HTERT RPE-1 (cell line): ENCODE data around the gene ARHGAP30.
"Not testable (repeated sequence)": the region's sequence is repeated elsewhere in the genome, so short reads cannot be mapped to it uniquely, and the experiment has no call there.

Experiments used
- in situ Hi-C: fragments of 300-500 bp; cut with MboI; formaldehyde crosslinking; loops from 4 replicates; pipeline ENCODE4 v1.14.3; 2020; ENCODE audit warnings: low sequenced_read_pairs

ARHGAP30 gene

DNA sequence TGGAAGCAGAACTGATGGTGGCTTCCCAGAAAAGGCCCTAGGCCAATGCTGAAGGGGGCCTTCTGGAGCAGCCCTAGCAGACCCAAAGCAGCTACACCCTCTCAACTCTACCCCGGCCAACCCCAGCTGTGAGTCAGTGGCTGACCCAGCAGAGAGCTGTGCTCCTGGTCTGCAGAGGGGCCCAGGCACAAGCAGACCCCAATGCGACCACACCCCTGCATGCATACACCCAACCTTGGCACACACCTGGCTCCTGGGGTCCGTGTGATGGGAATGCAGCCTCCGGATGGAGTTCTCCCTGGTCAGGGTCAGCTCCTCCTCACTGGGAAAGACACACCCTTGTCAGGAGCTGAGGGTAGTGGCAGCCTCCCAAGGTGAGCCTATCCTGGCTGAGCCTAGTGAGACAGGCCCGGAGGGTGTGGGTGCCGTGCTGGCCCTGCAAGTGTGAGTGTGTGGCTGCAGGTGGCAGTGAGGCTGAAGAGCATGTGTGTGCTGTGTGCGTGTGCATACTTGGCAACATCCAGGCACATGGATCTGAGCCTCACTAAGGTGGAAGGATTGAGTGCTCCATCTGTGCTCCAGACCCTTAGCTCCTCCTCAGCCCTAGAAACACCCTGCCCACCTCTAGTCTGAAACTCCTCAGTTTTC is 3.9 kb upstream of the ARHGAP30 start:
- in situ Hi-C loops, result no loop called here

DNA sequence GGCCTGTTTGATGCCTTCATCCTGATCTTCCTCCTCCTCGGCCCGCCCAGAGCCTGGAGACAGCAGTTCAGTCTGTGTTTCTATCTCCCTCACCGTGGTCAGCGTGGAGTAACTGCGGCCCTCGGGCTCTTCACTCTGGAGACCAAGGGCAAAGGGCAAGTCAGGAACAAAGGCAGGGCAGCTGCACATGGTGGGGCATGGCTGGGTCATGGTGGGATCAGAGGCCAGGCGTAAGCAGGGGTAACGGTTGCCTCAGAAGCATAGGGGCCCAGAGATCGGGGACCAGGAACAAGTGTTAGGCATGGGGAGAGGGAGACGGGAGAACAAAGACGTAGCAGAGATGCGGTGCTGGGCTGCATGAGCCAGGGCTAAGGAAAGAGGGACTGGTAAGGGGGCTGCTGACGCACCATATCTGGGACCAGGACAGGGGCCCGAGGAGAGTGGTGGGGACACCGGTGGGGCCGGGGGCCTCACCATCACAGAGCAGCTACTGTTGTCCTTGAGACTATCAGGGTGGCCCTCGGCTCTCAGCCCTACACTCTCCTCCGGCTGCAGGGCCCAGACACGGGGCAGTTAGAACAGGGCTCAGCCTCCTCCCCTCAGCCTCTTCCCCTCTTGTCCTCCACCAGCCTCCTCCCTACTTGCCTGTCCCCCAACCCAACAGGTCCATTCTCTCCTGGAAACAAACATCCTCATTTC is 3.2 kb upstream of the ARHGAP30 start:
- in situ Hi-C loops, result no loop called here

DNA sequence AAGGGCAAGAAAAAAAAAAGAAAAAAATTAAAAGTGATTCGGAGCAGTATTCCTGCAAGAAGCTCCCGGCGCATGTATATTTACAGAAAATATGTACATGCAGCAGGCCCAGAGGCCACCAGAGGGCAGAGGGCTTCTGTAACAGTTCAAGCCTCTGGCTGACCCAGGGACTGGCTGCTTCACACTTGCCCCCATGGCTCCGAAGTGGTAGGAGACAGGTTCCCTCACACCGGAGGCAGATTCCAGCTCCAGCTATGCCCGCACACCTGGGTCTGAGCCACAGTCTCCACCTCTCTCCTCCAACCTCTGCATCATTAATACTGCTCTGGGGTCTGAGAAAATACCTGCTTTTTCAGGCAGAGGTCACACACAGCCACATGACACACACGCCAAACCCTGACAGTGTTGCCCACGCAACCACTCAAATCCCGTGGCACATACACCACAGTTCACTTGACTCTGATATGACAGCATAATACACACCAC is 2.2 kb upstream of the ARHGAP30 start:
- in situ Hi-C loops, result no loop called here

DNA sequence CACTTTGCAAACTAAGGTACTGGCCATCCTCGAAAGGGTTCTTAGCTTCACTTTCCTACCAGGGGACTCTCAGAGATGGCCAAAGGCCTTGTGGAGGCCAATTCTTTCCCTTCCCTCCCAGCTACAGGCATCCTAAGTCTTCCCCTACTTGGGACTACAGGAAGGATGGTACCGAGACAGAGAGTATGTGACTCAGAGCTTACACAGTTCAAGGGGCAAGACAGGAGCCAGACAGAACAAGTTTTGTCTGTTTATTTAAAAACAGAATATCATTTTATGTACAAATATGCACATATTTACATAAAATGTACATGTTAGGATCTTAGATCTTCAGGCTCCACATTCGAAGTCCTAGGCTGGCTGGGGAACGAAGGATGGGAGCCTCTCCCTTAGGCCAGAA is 1.1 kb upstream of the ARHGAP30 start:
- in situ Hi-C loops, result no loop called here

DNA sequence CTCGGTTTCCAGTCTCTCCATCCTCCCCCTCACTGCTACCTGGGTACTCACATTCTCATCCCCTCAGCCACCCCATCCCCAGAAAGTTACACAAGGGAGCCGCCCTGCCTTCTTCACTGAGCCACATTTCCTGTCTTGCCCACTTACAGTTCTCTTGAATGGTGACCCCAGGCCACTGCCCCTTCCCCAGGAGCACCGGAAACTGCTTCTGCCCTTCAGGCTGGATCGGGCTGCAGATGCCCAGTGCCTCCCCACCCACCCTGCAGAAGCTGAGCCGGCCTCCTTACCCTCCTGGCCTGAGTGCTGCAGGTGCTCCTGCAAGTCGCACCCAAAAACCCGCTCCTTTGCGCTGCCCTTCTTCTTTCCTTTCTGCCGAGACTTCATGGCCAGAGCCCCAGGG is 450 bp downstream of the ARHGAP30 start:
- in situ Hi-C loops, result no loop called here

DNA sequence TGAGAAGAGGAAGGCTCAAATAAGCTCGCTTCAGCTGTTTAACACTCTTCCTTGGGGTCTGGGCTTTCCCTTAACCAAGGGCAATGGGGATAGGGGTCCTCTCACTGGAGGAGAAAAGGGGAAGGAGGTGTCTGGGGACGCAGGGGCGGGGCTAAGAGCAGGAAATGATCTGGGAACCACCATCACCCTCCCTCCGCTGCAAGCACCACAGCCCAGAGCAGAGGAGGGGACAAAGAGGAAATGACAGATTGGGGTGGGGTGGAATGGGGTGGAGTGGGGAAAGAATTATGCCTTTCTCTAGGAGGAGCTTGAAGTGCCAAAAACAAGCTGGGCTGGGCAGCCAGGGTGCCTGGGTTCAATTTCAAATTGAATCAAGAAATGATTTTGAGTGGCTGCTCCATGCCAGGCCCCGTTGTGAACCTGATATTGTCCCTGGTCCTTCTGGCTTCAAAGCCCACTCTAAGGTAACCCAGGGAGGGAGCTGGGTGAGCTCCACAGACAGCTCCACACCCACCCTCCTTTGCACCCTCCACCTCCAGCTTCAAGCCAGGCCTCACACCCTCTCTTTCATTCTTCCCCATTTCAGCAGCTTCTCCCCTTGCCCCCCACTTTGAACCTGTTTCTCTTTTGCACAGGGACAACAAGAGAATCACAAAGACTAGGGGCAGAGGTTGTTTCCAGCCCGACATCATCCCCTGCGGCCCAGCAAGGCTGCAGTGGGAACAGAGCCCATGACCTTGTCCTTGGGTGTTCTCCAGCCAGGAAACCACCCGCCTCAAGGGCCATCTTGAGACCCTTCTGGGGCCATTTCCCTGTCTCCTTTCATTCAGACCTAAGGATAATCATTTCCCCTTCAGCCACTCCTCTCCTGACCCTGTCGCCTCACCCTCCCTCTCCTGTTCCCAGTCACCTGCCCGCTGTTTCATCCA is 1.1 kb downstream of the ARHGAP30 start:
- in situ Hi-C loops, result no loop called here

DNA sequence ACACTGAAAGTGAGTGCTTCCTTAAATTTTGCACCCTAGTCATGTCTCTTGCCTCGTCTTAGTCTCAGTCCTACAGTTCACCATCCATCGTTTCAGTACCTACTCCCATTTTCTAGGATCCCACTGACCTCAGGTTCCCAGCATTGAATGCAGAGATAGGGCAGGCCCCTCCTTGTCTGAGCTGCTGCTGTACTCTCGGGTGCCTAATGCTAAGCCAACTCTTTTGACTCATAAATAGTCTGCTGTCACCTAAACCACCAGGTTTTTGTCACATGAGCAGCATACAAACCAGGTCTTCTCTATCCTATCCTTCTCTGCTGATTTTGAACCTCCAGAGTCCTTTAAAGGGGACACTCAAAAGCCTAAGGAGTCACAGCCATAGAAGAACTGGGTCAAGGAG is 3.0 kb downstream of the ARHGAP30 start:
- in situ Hi-C loops, result no loop called here

DNA sequence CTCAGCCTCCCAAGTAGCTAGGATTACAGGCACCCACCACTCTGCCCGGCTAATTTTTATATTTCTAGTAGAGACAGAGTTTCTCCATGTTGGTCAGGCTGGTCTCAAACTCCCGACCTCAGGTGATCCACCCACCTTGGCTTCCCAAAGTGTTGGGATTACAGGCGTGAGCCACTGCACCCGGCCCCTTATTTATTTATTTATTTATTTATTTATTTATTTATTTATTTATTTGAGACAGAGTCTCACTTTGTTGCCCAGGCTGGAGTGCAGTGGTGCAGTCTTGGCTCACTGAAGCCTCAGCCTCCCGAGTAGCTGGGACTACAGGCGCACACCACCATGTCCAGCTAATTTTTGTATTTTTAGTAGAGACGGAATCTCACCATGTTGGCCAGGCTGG is 4.0 kb downstream of the ARHGAP30 start:
- in situ Hi-C loops, result not testable (repeated sequence)

DNA sequence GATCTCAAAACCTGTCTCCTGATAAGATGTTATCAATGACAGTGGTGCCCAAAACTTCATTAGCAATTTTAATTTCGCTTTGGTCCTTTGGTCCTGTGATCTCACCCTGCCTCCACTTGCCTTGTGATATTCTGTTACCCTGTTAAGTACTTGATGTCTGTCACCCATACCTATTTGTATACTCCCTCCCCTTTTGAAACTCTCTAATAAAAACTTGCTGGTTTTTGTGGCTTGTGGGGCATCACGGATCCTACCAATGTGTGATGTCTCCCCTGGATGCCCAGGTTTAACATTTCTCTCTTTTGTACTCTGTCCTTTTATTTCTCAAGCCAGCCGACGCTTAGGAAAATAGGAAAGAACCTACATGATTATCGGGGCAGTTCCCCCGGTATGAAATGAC is 5.8 kb downstream of the ARHGAP30 start:
- in situ Hi-C loops, result not testable (repeated sequence)

DNA sequence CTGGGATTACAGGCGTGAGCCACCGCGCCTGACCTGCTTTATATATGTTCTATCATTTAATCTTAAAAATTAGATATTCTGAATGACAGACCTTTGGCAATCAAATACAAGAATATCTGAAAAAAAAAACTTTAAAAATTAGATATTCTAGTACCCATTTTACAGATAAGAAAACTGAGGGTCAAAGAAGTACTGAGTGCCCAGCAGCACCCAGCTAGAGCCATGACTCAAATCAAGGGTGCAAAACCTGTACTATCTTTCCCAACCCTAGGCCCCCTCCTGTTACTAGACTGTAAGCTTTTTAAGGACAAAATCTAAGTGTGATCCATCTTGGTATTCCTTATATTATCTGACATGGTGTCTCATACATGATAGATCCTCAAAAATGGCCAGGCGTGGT is 8.3 kb downstream of the ARHGAP30 start:
- in situ Hi-C loops, result no loop called here

DNA sequence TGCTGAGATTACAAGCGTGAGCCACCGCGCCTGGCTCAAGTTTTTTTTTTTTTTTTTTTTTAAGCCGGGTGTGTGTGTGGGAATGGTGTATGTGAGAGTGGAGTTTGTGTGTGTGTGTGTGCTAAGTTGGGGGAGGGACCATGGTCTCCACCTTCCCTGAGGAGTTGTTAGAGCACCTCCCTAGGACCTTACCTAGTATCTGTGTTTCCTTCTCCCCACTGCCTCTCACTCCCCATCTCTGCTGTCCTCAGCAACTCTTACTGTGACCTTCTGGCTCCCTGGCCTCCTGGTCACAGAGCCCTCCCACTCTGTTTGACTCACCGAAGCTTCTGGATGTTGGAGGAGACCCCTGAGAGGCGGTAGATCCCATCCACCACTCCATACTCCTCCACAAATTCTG is 10.4 kb downstream of the ARHGAP30 start:
- in situ Hi-C loops, result no loop called here

DNA sequence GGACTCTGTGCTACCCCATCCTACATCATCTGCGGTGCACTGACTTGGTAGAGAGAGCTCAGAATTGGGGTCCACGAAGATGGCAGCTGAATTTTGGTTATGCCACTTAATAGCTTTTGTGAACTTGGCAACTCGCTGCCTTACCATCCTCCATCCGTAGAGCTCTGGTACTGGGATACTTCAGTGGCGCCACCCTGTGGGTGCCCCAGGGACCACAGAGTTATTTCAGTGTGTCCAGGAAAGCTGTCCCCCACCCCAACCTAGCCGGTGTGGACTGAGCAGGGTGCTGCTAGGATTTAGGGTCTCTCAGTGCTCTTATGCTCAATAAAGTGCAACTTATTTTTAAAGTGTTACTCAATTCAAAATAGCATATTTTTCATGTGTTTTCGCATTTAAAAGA is 14.9 kb downstream of the ARHGAP30 start:
- in situ Hi-C loops, result no loop called here

DNA sequence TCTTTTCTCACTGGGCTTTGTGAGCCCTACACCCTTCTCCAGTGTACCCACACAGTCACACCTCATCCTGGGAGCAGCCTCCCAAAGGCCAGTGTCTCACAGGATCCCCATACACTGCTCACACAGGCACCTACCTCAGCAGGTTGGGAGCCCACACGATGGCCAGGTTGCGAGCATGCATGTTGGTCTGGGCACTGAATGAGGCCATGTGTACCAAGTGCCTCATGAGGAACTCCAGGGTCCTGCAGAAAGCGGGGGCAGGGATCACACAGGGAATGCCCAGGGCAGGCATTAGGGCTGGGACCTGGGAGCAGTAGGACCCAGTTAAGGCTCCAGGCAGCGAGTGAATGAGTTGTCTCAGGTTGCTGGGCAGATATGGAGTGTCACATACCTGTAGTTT is 15.5 kb downstream of the ARHGAP30 start:
- in situ Hi-C loops, result no loop called here

DNA sequence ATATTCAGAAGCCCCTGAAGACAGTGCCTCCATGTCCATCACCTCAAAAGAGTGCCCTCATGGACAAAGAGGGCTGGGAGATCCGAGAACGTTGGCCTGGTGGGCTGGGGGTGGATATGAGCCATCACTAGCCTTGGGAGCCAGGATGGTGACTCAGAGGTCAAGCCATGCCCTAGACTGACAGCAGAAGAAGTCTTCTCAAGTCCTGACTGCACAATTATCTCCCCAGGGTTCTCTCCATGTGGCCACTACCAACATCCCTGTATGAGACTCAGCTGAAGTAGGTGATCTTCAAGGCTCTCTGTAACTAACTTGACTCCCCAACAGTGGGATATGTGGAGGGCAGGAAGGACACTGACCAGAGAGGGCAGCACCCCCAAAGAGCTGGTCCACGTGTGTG is 16.8 kb downstream of the ARHGAP30 start:
- in situ Hi-C loops, result no loop called here

DNA sequence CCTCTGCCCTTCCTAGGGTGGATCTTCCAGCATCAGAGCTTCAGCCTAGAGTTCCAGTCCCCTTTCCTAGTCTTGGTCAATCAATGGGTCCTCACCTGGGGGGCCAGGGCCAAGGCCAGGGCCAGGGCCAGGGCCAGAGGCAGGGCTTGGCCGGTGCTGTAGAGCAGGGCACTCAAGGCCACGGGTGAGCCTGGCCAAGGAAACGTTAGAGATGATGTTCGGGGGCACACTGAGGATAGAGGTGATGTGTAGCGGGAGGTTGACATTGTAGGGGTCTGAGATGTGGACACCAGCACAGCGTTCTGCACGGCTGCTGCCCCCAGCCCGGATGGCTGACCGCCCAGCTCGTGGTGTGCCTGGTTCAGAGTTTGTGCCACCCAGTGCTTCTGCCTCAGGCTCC is 18.5 kb downstream of the ARHGAP30 start:
- in situ Hi-C loops, result no loop called here

DNA sequence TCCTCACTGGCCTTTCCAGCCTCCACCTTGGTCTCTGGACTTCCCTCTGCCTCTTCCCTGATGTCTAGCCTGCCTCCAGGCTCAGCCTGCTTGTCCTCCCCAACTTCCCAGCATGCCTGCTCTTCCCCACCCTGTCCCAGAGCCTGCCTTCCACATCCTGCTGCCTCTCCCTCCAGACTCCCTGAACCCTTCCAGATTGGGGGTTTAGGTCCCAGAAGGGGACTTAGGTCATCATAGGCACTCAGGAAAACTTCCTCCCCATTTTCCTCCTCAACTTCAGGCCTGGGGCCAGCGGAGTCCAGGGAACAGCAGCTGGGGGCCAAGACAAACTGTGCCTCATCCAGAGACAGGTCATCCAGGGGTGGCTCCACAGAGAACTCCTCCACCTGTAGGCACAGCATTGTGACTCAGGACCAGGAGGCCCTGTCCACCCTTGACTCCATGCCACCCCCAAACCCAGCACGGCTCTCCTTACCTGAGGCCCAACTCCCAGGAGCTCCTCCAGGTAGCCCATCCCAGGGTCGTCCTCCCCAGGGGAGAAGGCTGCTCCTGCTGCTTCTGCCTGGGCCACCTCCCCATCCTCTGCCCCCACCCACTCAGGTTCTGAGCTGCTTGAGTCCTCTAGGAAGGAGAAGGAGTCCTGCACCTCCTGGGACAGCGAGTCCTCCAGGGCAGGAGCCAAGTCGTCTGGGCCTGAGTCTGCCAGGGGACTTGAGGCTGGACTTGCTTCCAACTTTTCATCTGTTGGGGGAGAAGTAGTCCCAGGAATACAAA is 20.6 kb downstream of the ARHGAP30 start:
- in situ Hi-C loops, result no loop called here

DNA sequence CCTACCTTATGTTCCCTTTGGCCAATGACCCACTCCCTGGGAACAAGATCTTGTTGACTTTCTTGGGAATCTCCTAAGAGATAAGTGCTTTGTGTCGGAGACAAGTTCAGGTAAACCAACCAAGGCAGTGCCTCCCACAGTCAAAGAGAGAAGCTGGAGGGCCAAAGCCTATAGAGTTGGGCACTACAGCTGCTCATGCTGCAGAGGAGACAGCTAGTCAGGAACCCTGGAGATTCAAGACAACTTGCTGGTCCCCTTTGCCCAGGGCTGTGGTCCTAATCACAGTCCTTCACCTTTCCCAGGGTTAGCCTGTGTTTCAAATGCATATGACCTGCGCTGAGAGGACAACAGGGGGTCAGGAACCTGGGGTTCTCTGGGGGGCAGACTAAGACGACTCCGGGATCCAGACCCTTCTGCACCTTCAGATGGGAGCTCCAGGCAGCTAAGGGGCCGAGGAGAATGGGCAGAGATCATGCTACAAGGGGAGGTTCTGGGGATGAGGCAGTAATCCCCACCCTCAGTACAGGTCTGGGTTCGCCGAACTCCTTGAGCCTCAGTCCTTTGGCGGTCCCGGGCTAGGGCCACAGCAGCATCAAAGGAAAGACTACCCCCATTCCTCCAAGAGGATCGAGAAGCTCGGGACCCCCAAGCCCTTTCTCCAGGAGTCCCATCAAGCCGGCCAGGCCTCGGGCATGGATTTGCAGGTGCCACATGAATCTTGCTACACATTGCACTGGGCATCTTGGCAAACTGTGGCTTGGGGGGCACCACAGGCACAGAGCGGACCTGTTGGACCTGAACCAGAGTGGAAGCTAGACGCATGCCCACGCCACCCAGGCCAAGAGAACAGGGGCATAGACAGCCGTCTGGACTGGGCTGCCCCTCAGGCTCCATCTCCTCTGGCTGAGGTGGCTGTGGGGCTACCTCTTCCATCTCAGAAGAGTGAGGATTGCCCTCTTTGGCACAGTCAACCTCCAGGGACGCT is 22.0 kb downstream of the ARHGAP30 start:
- in situ Hi-C loops, result no loop called here

DNA sequence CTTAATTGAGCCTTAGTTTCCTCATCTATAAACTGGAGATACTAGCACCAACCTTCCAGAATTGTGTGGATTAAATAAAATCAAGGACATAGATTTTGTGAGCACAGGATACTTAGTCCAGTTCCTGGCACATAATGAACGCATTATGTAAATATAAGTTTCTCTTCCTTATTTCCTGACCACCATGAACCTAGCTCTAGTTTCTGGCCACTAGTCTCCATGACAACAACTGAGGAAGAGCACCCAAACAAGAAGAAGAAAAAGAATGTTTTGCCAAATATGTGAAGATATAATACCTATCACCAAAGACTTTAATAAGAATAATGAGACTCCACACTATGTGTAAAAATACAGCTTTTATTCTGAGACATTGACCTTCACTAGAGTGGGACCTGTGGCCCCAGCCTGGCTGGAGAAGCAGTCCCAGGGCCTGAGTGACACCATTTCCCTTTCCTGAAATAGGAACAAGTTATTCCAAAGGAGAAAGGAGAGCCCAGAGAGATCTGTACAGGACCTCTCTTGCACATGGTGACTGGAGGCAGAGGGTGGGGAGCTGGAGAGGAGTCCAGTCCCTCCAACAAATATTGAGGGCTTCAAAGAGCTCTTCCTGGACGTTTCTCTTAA is 23.0 kb downstream of the ARHGAP30 start:
- in situ Hi-C loops, result no loop called here
